Fibroblast of the aortic adventitia (primary cell): ENCODE data around the gene MMP24OS. TPM values are rescaled to one million over a fixed set of nuclear protein-coding genes. Genes with fewer than 3 reads are reported as not detected.
"Not testable (repeated sequence)": the region's sequence is repeated elsewhere in the genome, so short reads cannot be mapped to it uniquely, and the experiment has no call there.

Experiments used
- DNase-seq: peaks from one replicate; pipeline ENCODE4 v3.0.0-alpha.2; 2010; ENCODE audit warnings: low read depth
- H3K4me3 ChIP-seq: 2 replicates; pipeline ENCODE4 v1.5.1; 2011; ENCODE audit warnings: low read depth, mild to moderate bottlenecking, control low read depth, low read length, moderate library complexity
- total RNA-seq: library from RNA; depleted of rRNA; stranded (reverse); fragments of >200 nt; gene quantifications from 2 replicates; pipeline ENCODE4 v1.2.3, GENCODE V29; 2012; ENCODE audit warnings: low replicate concordance
- TF ChIP-seq, protein P1 (sequence below): IDR thresholded peaks from 2 replicates; pipeline ENCODE4 v1.5.1; 2011; ENCODE audit warnings: mild to moderate bottlenecking, low read length, control low read depth, inconsistent platforms; ENCODE audit not compliant: insufficient read depth

Gene MMP24OS
- total RNA-seq, 1 donor: 28.7 TPM

- H3K4me3 ChIP-seq: no peak overlapping the region
- peak; percentile 43 for DNase-seq
- TF ChIP-seq, protein P1, sequence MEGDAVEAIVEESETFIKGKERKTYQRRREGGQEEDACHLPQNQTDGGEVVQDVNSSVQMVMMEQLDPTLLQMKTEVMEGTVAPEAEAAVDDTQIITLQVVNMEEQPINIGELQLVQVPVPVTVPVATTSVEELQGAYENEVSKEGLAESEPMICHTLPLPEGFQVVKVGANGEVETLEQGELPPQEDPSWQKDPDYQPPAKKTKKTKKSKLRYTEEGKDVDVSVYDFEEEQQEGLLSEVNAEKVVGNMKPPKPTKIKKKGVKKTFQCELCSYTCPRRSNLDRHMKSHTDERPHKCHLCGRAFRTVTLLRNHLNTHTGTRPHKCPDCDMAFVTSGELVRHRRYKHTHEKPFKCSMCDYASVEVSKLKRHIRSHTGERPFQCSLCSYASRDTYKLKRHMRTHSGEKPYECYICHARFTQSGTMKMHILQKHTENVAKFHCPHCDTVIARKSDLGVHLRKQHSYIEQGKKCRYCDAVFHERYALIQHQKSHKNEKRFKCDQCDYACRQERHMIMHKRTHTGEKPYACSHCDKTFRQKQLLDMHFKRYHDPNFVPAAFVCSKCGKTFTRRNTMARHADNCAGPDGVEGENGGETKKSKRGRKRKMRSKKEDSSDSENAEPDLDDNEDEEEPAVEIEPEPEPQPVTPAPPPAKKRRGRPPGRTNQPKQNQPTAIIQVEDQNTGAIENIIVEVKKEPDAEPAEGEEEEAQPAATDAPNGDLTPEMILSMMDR: no peak
Measured at GRCh38 chr20:35319871-35320197, 41.9 kb upstream of the MMP24OS start.

- TF ChIP-seq, protein P1: no peak
- H3K4me3 ChIP-seq: no peak overlapping the region
- no peak for DNase-seq
Measured at GRCh38 chr20:35319192-35319870, 41.4 kb upstream of the MMP24OS start.

- no peak overlapping the region for H3K4me3 ChIP-seq
- peak; percentile 73 for DNase-seq
- TF ChIP-seq, protein P1: no peak
Measured at GRCh38 chr20:35318502-35319157, 40.7 kb upstream of the MMP24OS start.

GRCh38 chr20:35317416-35318210 is 39.7 kb upstream of the MMP24OS start:
- TF ChIP-seq, protein P1: no peak
- DNase-seq: no peak
- no peak overlapping the region for H3K4me3 ChIP-seq

GRCh38 chr20:35316086-35316485 is 38.2 kb upstream of the MMP24OS start:
- no peak for DNase-seq
- no peak overlapping the region for H3K4me3 ChIP-seq
- TF ChIP-seq, protein P1: no peak

DNA sequence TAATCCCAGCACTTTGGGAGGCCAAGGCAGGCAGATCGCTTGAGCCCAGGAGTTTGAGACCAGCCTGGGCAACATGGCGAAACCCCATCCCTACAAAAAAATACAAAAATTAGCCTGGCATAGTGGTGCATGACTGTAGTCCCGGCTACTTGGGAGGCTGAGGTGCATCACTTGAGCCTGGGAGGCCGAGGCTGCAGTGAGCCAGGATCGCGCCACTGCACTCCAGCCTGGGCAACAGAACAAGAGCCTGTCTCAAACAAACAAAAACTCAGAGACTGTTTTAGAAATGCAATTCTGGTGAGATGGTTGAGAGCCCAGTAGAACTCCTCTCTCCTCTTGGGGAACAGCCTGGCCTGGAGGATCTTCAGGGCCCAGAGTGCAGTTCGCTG is 37.7 kb upstream of the MMP24OS start:
- DNase-seq: peak; percentile 28
- not testable (repeated sequence) for H3K4me3 ChIP-seq
